GM21515 (cell line): ENCODE data around the gene RNASEH2A.
A peak's percentile ranks its signal among the peaks of the same experiment; 100 is the strongest.

ENCODE experiments used
- ATAC-seq: cut with Tn5 transposase; IDR thresholded peaks from one replicate; pipeline ENCODE4 v1.9.1; 2021; ENCODE audit not compliant: unreplicated experiment

Gene RNASEH2A

GRCh38 chr19:12782424-12783290 is 23.7 kb upstream of the RNASEH2A start:
- peak; percentile 35 for ATAC-seq

- no peak for ATAC-seq
These were observed 23.0 kb upstream of the RNASEH2A start for GRCh38 chr19:12783291-12783848.

GRCh38 chr19:12783849-12784393 is 22.5 kb upstream of the RNASEH2A start:
- no peak for ATAC-seq

- ATAC-seq = no peak
These were observed 22.0 kb upstream of the RNASEH2A start for GRCh38 chr19:12784394-12784870.

- no peak for ATAC-seq
These were observed 21.4 kb upstream of the RNASEH2A start for GRCh38 chr19:12784871-12785430.

GRCh38 chr19:12785431-12786031 is 20.9 kb upstream of the RNASEH2A start:
- ATAC-seq = no peak

GRCh38 chr19:12786141-12786870 is 20.1 kb upstream of the RNASEH2A start:
- no peak for ATAC-seq

GRCh38 chr19:12786952-12787351 is 19.4 kb upstream of the RNASEH2A start:
- no peak for ATAC-seq

- no peak for ATAC-seq
These were observed 18.9 kb upstream of the RNASEH2A start for GRCh38 chr19:12787458-12787857.

GRCh38 chr19:12788042-12788681 is 18.2 kb upstream of the RNASEH2A start:
- ATAC-seq = no peak

- no peak for ATAC-seq
These were observed 17.7 kb upstream of the RNASEH2A start for GRCh38 chr19:12788682-12789097.

- no peak for ATAC-seq
These were observed 17.1 kb upstream of the RNASEH2A start for GRCh38 chr19:12789098-12789903.

GRCh38 chr19:12789904-12790619 is 16.3 kb upstream of the RNASEH2A start:
- ATAC-seq = peak; percentile 41

- ATAC-seq = no peak
These were observed 15.6 kb upstream of the RNASEH2A start for GRCh38 chr19:12790628-12791344.

GRCh38 chr19:12791345-12792050 is 14.9 kb upstream of the RNASEH2A start, which contains the start of gene JUNB:
TSS of gene JUNB (plus strand) at chr19:12791486. CDS start at chr19:12791772, 286 bp downstream.
- ATAC-seq = peak; percentile 34

- no peak for ATAC-seq
These were observed 14.1 kb upstream of the RNASEH2A start for GRCh38 chr19:12792051-12792852.
